Activated T-cell treated with anti-CD3 and anti-CD28 coated beads, Interleukin-2, amount 50 U/mL, for 4 hours (primary cell): ENCODE measurements around the gene HGFAC. TPM values are rescaled to one million over a fixed set of nuclear protein-coding genes. Genes with fewer than 3 reads are reported as not detected.

Source experiments
- ATAC-seq, 2 donors: fragments of 200-7000 bp; cut with Tn5 transposase; one replicate each; pipeline ENCODE4 v1.10.0; 2021
- DNase-seq: peaks from one replicate; pipeline ENCODE4 v3.0.0-alpha.2; 2020
- H3K27me3 Mint-ChIP-seq: one replicate; pipeline ENCODE4 v1.8.0; 2021; ENCODE audit warnings: low read depth, mixed read lengths
- H3K36me3 Mint-ChIP-seq: one replicate; pipeline ENCODE4 v1.8.0; 2022; ENCODE audit warnings: mixed read lengths; ENCODE audit not compliant: insufficient read depth
- H3K4me1 Mint-ChIP-seq: one replicate; pipeline ENCODE4 v1.8.0; 2021; ENCODE audit warnings: low read depth, mixed read lengths
- H3K4me3 Mint-ChIP-seq: one replicate; pipeline ENCODE4 v1.8.0; 2021; ENCODE audit warnings: mild to moderate bottlenecking, moderate library complexity, mixed read lengths
- H3K9me3 Mint-ChIP-seq: one replicate; pipeline ENCODE4 v1.8.0; 2021; ENCODE audit warnings: mixed read lengths
- total RNA-seq, 3 donors: library from RNA; stranded (reverse); gene quantifications; one replicate each; pipeline ENCODE4 v1.2.1, GENCODE V29; 2021

The HGFAC gene
- total RNA-seq, 3 donors from 2014 or later = 0.11 TPM; not detected in 2

GRCh38 chr4:3416270-3416669 is 25.5 kb upstream of the HGFAC start:
- DNase-seq (no peak), ATAC-seq (no peak)
- Mint-ChIP-seq H3K27me3 (no peaks in the 10 kb centered on the region), H3K9me3 (no peaks in the 10 kb centered on the region), H3K4me1 (no peaks in the 10 kb centered on the region), H3K4me3 (no peak overlapping the region), H3K36me3 (peaks cover 7% of the 10 kb centered on the region)

- H3K9me3 Mint-ChIP-seq = no peaks in the 10 kb centered on the region
- no peak overlapping the region for H3K4me3 Mint-ChIP-seq
- H3K27me3 Mint-ChIP-seq = no peaks in the 10 kb centered on the region
- H3K4me1 Mint-ChIP-seq = no peaks in the 10 kb centered on the region
- DNase-seq = no peak
- H3K36me3 Mint-ChIP-seq = peaks cover 7% of the 10 kb centered on the region
- ATAC-seq = no peak
Measured at GRCh38 chr4:3416821-3417221, 24.9 kb upstream of the HGFAC start.

GRCh38 chr4:3417448-3417847 is 24.3 kb upstream of the HGFAC start:
- DNase-seq (no peak), ATAC-seq (no peak)
- H3K9me3 Mint-ChIP-seq = no peaks in the 10 kb centered on the region
- H3K4me1 Mint-ChIP-seq = no peaks in the 10 kb centered on the region
- no peaks in the 10 kb centered on the region for H3K27me3 Mint-ChIP-seq
- no peak overlapping the region for H3K4me3 Mint-ChIP-seq
- H3K36me3 Mint-ChIP-seq = peaks cover 7% of the 10 kb centered on the region

- ATAC-seq = no peak
Measured at GRCh38 chr4:3418029-3418762, 23.6 kb upstream of the HGFAC start.

GRCh38 chr4:3419836-3420605 is 21.7 kb upstream of the HGFAC start:
- no peaks in the 10 kb centered on the region for H3K27me3 Mint-ChIP-seq
- ATAC-seq (no peak), DNase-seq (no peak)
- no peaks in the 10 kb centered on the region for H3K4me1 Mint-ChIP-seq
- H3K36me3 Mint-ChIP-seq = peaks cover 7% of the 10 kb centered on the region
- H3K4me3 Mint-ChIP-seq = no peak overlapping the region
- no peaks in the 10 kb centered on the region for H3K9me3 Mint-ChIP-seq

More at GRCh38 chr4:3418029-3418762, 23.6 kb upstream of the HGFAC start:
- H3K36me3 Mint-ChIP-seq = peaks cover 7% of the 10 kb centered on the region
- DNase-seq = no peak
- H3K4me3 Mint-ChIP-seq = no peak overlapping the region
- H3K4me1 Mint-ChIP-seq = no peaks in the 10 kb centered on the region
- H3K27me3 Mint-ChIP-seq = no peaks in the 10 kb centered on the region
- no peaks in the 10 kb centered on the region for H3K9me3 Mint-ChIP-seq

- Mint-ChIP-seq H3K36me3 (peaks cover 7% of the 10 kb centered on the region), H3K4me3 (no peak overlapping the region), H3K4me1 (no peaks in the 10 kb centered on the region), H3K27me3 (no peaks in the 10 kb centered on the region), H3K9me3 (no peaks in the 10 kb centered on the region)
- DNase-seq (no peak), ATAC-seq (no peak)
Measured at GRCh38 chr4:3420606-3420955, 21.2 kb upstream of the HGFAC start.

GRCh38 chr4:3420956-3421355 is 20.8 kb upstream of the HGFAC start:
- H3K9me3 Mint-ChIP-seq = no peaks in the 10 kb centered on the region
- no peak for ATAC-seq
- H3K27me3 Mint-ChIP-seq = no peaks in the 10 kb centered on the region
- no peak overlapping the region for H3K4me3 Mint-ChIP-seq
- DNase-seq = no peak
- peaks cover 7% of the 10 kb centered on the region for H3K36me3 Mint-ChIP-seq
- H3K4me1 Mint-ChIP-seq = no peaks in the 10 kb centered on the region

- no peaks in the 10 kb centered on the region for H3K9me3 Mint-ChIP-seq
- no peak overlapping the region for H3K4me3 Mint-ChIP-seq
- H3K36me3 Mint-ChIP-seq = peaks cover 6% of the 10 kb centered on the region
- DNase-seq (no peak), ATAC-seq (no peak)
- no peaks in the 10 kb centered on the region for H3K4me1 Mint-ChIP-seq
- no peaks in the 10 kb centered on the region for H3K27me3 Mint-ChIP-seq
Measured at GRCh38 chr4:3421470-3421869, 20.3 kb upstream of the HGFAC start.

GRCh38 chr4:3422241-3422801 is 19.4 kb upstream of the HGFAC start:
- H3K36me3 Mint-ChIP-seq = no peaks in the 10 kb centered on the region
- no peak for DNase-seq
- H3K4me3 Mint-ChIP-seq = no peak overlapping the region
- H3K27me3 Mint-ChIP-seq = no peaks in the 10 kb centered on the region
- no peak for ATAC-seq
- H3K9me3 Mint-ChIP-seq = no peaks in the 10 kb centered on the region
- no peaks in the 10 kb centered on the region for H3K4me1 Mint-ChIP-seq

GRCh38 chr4:3422808-3423297 is 18.9 kb upstream of the HGFAC start:
- no peak for ATAC-seq
- no peaks in the 10 kb centered on the region for H3K27me3 Mint-ChIP-seq
- H3K9me3 Mint-ChIP-seq = no peaks in the 10 kb centered on the region
- no peaks in the 10 kb centered on the region for H3K4me1 Mint-ChIP-seq
- no peak overlapping the region for H3K4me3 Mint-ChIP-seq
- H3K36me3 Mint-ChIP-seq = no peaks in the 10 kb centered on the region
- DNase-seq = no peak

- no peak for DNase-seq
- Mint-ChIP-seq H3K27me3 (no peaks in the 10 kb centered on the region), H3K4me1 (no peaks in the 10 kb centered on the region), H3K4me3 (no peak overlapping the region), H3K36me3 (no peaks in the 10 kb centered on the region), H3K9me3 (no peaks in the 10 kb centered on the region)
- no peak for ATAC-seq
Measured at GRCh38 chr4:3423406-3423805, 18.4 kb upstream of the HGFAC start.

- ATAC-seq (no peak), DNase-seq (no peak)
- Mint-ChIP-seq H3K9me3 (no peaks in the 10 kb centered on the region), H3K27me3 (no peaks in the 10 kb centered on the region), H3K4me1 (no peaks in the 10 kb centered on the region), H3K36me3 (no peaks in the 10 kb centered on the region), H3K4me3 (no peak overlapping the region)
Measured at GRCh38 chr4:3423952-3424351, 17.8 kb upstream of the HGFAC start.

GRCh38 chr4:3424522-3425095 is 17.2 kb upstream of the HGFAC start:
- no peaks in the 10 kb centered on the region for H3K4me1 Mint-ChIP-seq
- ATAC-seq (no peak), DNase-seq (no peak)
- H3K27me3 Mint-ChIP-seq = no peaks in the 10 kb centered on the region
- no peak overlapping the region for H3K4me3 Mint-ChIP-seq
- H3K9me3 Mint-ChIP-seq = no peaks in the 10 kb centered on the region
- H3K36me3 Mint-ChIP-seq = no peaks in the 10 kb centered on the region

GRCh38 chr4:3426465-3427133 is 15.2 kb upstream of the HGFAC start:
- H3K27me3 Mint-ChIP-seq = no peaks in the 10 kb centered on the region
- H3K4me3 Mint-ChIP-seq = no peak overlapping the region
- H3K9me3 Mint-ChIP-seq = no peaks in the 10 kb centered on the region
- no peaks in the 10 kb centered on the region for H3K36me3 Mint-ChIP-seq
- ATAC-seq (no peak), DNase-seq (no peak)
- no peaks in the 10 kb centered on the region for H3K4me1 Mint-ChIP-seq
